Stimulated activated CD8-positive, alpha-beta memory T cell treated with anti-CD3 and anti-CD28 coated beads, Interleukin-12 subunit alpha, Interleukin-12 subunit beta, amount 100 ng/mL, for 1 hour (primary cell): Measurements from ENCODE around the gene INPP5A.
"Not testable (repeated sequence)": the region's sequence is repeated elsewhere in the genome, so short reads cannot be mapped to it uniquely, and the experiment has no call there.

ENCODE experiments used
- DNase-seq: peaks from one replicate; pipeline ENCODE4 v3.0.0-alpha.2; 2020; ENCODE audit warnings: low read depth

The INPP5A gene

DNA sequence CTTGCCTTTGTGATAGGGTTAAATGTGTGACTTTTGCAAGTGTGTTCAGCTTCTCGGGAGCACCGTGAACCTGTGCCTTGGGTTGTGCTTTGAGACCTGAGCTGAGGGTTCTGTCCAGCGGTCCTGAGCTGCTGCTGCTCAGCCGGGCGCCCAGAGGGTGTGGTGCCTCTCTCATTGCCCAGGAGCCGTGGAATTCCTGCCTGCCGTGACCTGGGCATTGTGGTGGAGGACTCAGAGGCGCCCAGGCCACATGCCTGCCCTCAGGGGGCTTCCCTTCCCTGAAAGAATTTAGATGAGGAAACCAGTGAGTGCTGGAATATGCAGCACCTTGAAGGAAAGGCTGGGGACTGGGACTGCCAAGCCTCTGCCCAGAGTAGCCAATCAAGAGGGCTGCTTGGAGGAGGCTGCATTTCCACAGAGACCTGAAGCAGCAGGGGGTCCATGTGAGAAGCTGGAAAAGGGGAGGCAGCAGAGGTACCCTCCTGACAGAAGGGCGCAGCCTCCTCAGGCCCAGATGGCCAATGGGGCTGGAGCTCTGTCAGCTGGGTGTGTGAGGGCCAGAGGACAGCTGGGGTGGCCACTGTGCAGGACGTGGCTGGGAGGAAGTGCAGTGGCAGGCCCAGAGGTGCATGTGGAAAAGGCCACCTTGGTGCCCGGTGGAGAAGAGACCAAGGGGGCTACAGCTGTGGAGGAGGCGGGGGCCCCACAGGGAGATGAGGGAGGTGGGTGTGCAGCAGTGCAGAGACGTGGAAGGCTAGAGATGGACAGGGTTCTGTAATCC, 141.0 kb downstream of the INPP5A start:
- DNase-seq: no peak

GRCh38 chr10:132679217-132679595, 141.6 kb downstream of the INPP5A start:
- no peak for DNase-seq

DNA sequence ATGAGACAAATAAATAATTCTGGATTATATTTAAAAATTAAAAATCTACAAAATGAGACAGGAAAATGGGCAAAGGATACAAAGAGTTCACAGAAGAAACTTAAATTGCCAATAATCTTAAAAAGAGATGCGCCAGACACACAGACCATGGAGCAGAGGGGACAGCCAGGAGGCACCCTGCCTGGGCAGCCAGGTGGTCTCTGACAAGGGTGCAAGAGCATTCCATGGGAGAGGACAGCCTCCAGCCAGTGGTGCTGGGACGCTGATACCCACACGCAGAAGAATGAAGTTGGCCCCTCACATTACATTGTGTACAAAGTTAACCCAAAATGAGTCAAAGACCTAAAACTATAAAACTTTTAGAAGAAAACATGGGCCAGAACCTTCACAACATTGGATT, 142.1 kb downstream of the INPP5A start:
- no peak for DNase-seq

- DNase-seq: not testable (repeated sequence)
Measured at GRCh38 chr10:132680741-132681140, 143.2 kb downstream of the INPP5A start.

- DNase-seq: no peak
Measured at GRCh38 chr10:132681858-132682755, 144.5 kb downstream of the INPP5A start.

GRCh38 chr10:132684164-132684891, 146.7 kb downstream of the INPP5A start:
- no peak for DNase-seq

DNA sequence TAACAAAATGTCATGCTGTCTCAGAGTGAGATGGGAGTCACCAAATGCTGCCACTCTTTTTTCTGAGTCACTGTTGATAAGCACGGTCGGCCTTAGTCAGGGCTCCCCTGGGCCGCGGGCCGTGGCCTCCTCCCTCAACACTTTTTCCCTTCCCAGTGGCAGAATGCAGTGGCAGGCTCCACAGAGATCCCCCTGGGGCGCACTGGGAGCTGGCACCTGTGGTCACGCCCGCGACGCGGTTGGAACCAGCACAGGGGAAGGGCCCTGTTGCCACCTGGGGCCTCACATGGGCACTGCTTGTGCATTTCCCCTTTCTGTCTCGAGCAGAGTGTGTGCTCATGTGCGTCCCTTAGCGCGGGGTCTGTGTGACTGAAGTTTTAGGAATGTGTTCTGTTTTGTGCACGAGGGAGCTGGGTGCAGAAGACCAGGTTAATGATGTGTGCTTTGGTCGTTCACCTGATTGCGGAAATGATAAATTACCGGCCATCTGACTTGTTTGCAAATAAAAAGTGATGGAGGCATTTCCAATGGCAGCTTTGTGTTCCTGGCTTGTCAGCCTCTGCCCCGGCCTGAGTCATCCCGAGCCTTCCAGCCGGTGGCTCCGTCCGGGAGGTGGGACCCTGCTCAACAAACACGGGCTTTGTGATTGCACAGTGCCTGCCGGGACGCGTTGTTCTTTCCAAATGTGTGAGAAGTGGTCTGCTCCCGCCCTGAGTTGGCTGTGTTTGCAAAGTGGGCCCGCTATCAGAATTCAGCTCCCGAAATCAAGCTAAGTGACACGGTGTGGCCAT, 147.7 kb downstream of the INPP5A start:
- no peak for DNase-seq

- no peak for DNase-seq
Measured at GRCh38 chr10:132685921-132686680, 148.5 kb downstream of the INPP5A start.

- DNase-seq: no peak
Measured at GRCh38 chr10:132687181-132687892, 149.8 kb downstream of the INPP5A start.

- DNase-seq: no peak
Measured at GRCh38 chr10:132687893-132688579, 150.4 kb downstream of the INPP5A start.

DNA sequence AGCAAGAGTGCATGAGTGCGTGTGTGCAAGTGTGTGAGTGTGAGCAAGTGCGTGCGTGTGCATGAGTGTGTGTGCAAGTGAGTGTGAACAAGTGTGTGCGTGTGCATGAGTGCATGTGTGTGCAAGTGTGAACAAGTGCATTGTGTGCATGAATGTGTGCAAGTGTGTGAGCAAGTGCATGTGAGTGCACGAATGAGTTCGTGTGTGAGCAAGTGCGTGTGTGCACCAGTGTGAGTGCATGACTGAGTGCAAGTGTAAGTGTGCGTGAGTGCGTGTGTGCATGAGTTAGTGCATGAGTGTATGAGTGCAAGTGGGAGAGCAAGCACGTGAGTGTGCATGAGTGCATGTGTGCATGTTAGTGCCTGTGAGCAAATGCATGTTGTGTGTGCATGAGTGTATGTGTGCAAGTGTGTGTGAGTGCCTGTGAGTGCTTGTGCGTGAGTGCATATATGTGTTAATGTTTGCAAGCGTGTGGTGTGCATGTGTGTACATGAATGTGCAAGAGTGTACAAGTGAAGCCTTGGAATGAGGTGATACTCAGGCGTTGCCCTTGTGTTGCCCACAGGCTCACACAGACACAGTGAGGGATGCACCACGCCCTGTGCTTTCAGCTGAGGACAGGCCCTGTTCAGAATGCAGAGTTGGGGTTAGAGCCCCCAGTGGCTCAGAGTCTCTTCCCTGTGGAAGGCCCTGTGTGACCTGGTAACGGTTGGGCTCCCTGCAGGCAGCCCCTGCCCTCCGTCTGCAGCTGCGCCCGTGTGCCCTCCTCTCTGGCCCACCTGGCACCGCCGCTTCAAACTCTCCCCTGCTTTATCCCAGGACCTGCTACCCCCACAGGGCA, 151.2 kb downstream of the INPP5A start:
- DNase-seq: no peak

GRCh38 chr10:132689721-132690360, 152.3 kb downstream of the INPP5A start:
- DNase-seq: no peak

GRCh38 chr10:132690401-132690800, 152.8 kb downstream of the INPP5A start:
- no peak for DNase-seq

- DNase-seq: no peak
Measured at GRCh38 chr10:132690821-132691610, 153.4 kb downstream of the INPP5A start.

GRCh38 chr10:132691711-132692153, 154.1 kb downstream of the INPP5A start:
- DNase-seq: no peak

- DNase-seq: no peak
Measured at GRCh38 chr10:132692311-132692710, 154.7 kb downstream of the INPP5A start.

DNA sequence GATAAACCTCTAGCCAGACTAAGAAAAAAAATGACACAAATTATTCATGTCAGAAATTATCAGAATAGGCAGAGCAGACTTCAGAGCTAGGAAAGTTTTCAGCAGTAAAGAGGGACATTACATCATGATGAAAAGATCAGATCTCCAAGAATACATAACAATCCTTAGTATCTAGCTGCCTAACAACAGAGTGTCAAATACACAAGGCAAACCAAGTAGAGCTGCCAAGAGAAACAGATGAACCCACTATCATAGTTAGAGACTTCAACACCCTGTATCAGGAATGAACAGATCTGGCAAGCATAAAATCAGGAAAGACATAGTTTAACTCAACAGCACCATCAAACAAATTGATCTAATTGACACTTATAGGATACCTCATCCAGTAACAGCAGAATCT, 156.1 kb downstream of the INPP5A start:
- no peak for DNase-seq
